HG02588 (cell line): Measurements from ENCODE around the gene PLCB1.
"Not testable (repeated sequence)": the region's sequence is repeated elsewhere in the genome, so short reads cannot be mapped to it uniquely, and the experiment has no call there.

Experiments used
- ATAC-seq: cut with Tn5 transposase; IDR thresholded peaks from one replicate; pipeline ENCODE4 v1.9.1; 2021; ENCODE audit warnings: mild to moderate bottlenecking, moderate library complexity; ENCODE audit not compliant: unreplicated experiment

Gene PLCB1

GRCh38 chr20:8853211-8853610 is 721.1 kb downstream of the PLCB1 start:
- not testable (repeated sequence) for ATAC-seq

GRCh38 chr20:8853805-8854338 is 721.8 kb downstream of the PLCB1 start:
- peak; percentile 82 for ATAC-seq

GRCh38 chr20:8854571-8854970 is 722.5 kb downstream of the PLCB1 start:
- no peak for ATAC-seq

- ATAC-seq: no peak
Measured at GRCh38 chr20:8855315-8855714, 723.2 kb downstream of the PLCB1 start.

GRCh38 chr20:8856668-8857067 is 724.6 kb downstream of the PLCB1 start:
- ATAC-seq: no peak

- no peak for ATAC-seq
Measured at GRCh38 chr20:8858181-8858787, 726.2 kb downstream of the PLCB1 start.

- ATAC-seq: no peak
Measured at GRCh38 chr20:8860011-8860495, 728.0 kb downstream of the PLCB1 start.

- no peak for ATAC-seq
Measured at GRCh38 chr20:8862092-8862491, 730.0 kb downstream of the PLCB1 start.

- no peak for ATAC-seq
Measured at GRCh38 chr20:8865636-8866035, 733.6 kb downstream of the PLCB1 start.

- ATAC-seq: no peak
Measured at GRCh38 chr20:8867038-8867740, 735.1 kb downstream of the PLCB1 start.

- ATAC-seq: no peak
Measured at GRCh38 chr20:8870652-8871051, 738.6 kb downstream of the PLCB1 start.

- ATAC-seq: no peak
Measured at GRCh38 chr20:8874437-8874836, 742.4 kb downstream of the PLCB1 start.

- no peak for ATAC-seq
Measured at GRCh38 chr20:8875586-8875985, 743.5 kb downstream of the PLCB1 start.

GRCh38 chr20:8876366-8876765 is 744.3 kb downstream of the PLCB1 start:
- ATAC-seq: no peak

- no peak for ATAC-seq
Measured at GRCh38 chr20:8877294-8877693, 745.2 kb downstream of the PLCB1 start.

GRCh38 chr20:8879669-8880068 is 747.6 kb downstream of the PLCB1 start:
- no peak for ATAC-seq

GRCh38 chr20:8880085-8880853 is 748.2 kb downstream of the PLCB1 start:
- no peak for ATAC-seq

GRCh38 chr20:8891039-8891438 is 759.0 kb downstream of the PLCB1 start:
- no peak for ATAC-seq

- ATAC-seq: no peak
Measured at GRCh38 chr20:8895472-8895871, 763.4 kb downstream of the PLCB1 start.

- ATAC-seq: no peak
Measured at GRCh38 chr20:8898823-8899222, 766.8 kb downstream of the PLCB1 start.

- ATAC-seq: no peak
Measured at GRCh38 chr20:8901237-8902025, 769.4 kb downstream of the PLCB1 start.
